A549 (cell line): ENCODE results near the gene DLGAP1. TPM values are rescaled to one million over a fixed set of nuclear protein-coding genes. Genes with fewer than 3 reads are reported as not detected.

Experiments
- ATAC-seq, 2 experiments: fragments of 200-7000 bp in 1 of 2; fragments of >200 bp in 1 of 2; cut with Nextera tagmentation in 1 of 2; cut with Tn5 transposase in 1 of 2; 3 replicates each; pipeline versions ENCODE4 v1.8.0 to v1.9.1; 2018 to 2020; ENCODE audit warnings: mild to moderate bottlenecking in 1 of 2, moderate library complexity in 1 of 2
- CTCF ChIA-PET: fragments of 300-600 bp; sonication (Branson Sonifier 250); formaldehyde crosslinking; extraction: SDS; loops from one replicate; lab custom pipeline; 2021; ENCODE audit warnings: antibody characterized with exemption, inconsistent platforms; lab: Yijun Ruan, JAX
- POLR2A ChIA-PET: fragments of 350-600 bp; formaldehyde crosslinking; extraction: SDS; loops from one replicate; lab custom pipeline; 2021; ENCODE audit warnings: antibody characterized with exemption, inconsistent platforms; lab: Yijun Ruan, JAX
- DNase-seq, 2 experiments: peaks; one replicate each; pipeline versions ENCODE4 v3.0.0 to v3.0.0-alpha.2; 2011 to 2016; ENCODE audit warnings: low read depth in 1 of 2, low spot score in 1 of 2
- FAIRE-seq: peaks from 2 replicates; lab custom pipeline; 2011; peaks lifted over from hg19 to GRCh38; lab: Jason Lieb, UNC
- H3K27ac ChIP-seq, 2 experiments: fragments of >200 bp; sonication (Bioruptor Twin); formaldehyde crosslinking; 3 replicates each; pipeline ENCODE4 v1.5.1; 2016 to 2017
- H3K4me1 ChIP-seq: fragments of >200 bp; sonication (Bioruptor Twin); formaldehyde crosslinking; 3 replicates; pipeline ENCODE4 v1.6.1; 2016
- H3K4me2 ChIP-seq: fragments of >200 bp; sonication (Bioruptor Twin); formaldehyde crosslinking; 3 replicates; pipeline ENCODE4 v1.6.1; 2016
- H3K4me3 ChIP-seq: fragments of >200 bp; sonication (Bioruptor Twin); formaldehyde crosslinking; 3 replicates; pipeline ENCODE4 v1.5.1; 2016
- H3K9me3 ChIP-seq: fragments of >200 bp; sonication (Bioruptor Twin); formaldehyde crosslinking; 3 replicates; pipeline ENCODE4 v1.6.1; 2016
- CEBPB ChIP-seq, 2 experiments: fragments of >200 bp in 1 of 2; sonication (Bioruptor Twin) in 1 of 2; formaldehyde crosslinking in 1 of 2; IDR thresholded peaks; 2 replicates each; pipeline ENCODE4 v1.6.1; 2012 to 2016
- CTCF ChIP-seq: fragments of >200 bp; sonication (Bioruptor Twin); formaldehyde crosslinking; IDR thresholded peaks from 3 replicates; pipeline ENCODE4 v1.5.1; 2016
- EP300 ChIP-seq, 2 experiments: fragments of >200 bp; sonication (Bioruptor Twin); formaldehyde crosslinking; IDR thresholded peaks; 2 replicates in 1 of 2; 3 replicates in 1 of 2; pipeline ENCODE4 v1.6.1; 2016 to 2017
- FOSB ChIP-seq: fragments of 250-450 bp; sonication (Bioruptor Pico); IDR thresholded peaks from 2 replicates; pipeline ENCODE4 v1.5.0; 2020; ENCODE audit warnings: mild to moderate bottlenecking, moderate library complexity
- FOSL2 ChIP-seq, 2 experiments: fragments of 450-650 bp in 1 of 2; fragments of >200 bp in 1 of 2; sonication (Bioruptor Twin) in 1 of 2; formaldehyde crosslinking; IDR thresholded peaks; 2 replicates each; pipeline versions ENCODE4 v1.5.0 to v1.6.1; 2016 to 2020; ENCODE audit warnings: mild to moderate bottlenecking in 1 of 2, moderate library complexity in 1 of 2
- FOXS1 ChIP-seq: fragments of 250-450 bp; sonication (Bioruptor Pico); IDR thresholded peaks from 2 replicates; pipeline ENCODE4 v1.5.0; 2020; ENCODE audit warnings: mild to moderate bottlenecking, moderate library complexity
- GATA3 ChIP-seq: IDR thresholded peaks from 2 replicates; pipeline ENCODE4 v1.6.1; 2012; ENCODE audit warnings: borderline replicate concordance
- HDAC2 ChIP-seq: fragments of 200-600 bp; sonication (generic); IDR thresholded peaks from 2 replicates; pipeline ENCODE4 v1.6.1; 2016
- HOXA7 ChIP-seq: fragments of 250-450 bp; sonication (Bioruptor Pico); IDR thresholded peaks from 2 replicates; pipeline ENCODE4 v1.5.0; 2020; ENCODE audit warnings: mild to moderate bottlenecking, moderate library complexity
- JUNB ChIP-seq: fragments of >200 bp; sonication (Bioruptor Twin); formaldehyde crosslinking; IDR thresholded peaks from 2 replicates; pipeline ENCODE4 v1.6.1; 2016
- MAZ ChIP-seq: fragments of 150-350 bp; IDR thresholded peaks from 2 replicates; pipeline ENCODE4 v1.6.1; 2014; ENCODE audit warnings: antibody characterized with exemption, low read depth, low read length, borderline replicate concordance
- NFE2L2 ChIP-seq: fragments of 150-350 bp; conservative IDR thresholded peaks from 2 replicates; pipeline ENCODE4 v1.6.1; 2014; ENCODE audit warnings: low read length
- PHF8 ChIP-seq: fragments of 200-600 bp; sonication (generic); IDR thresholded peaks from 2 replicates; pipeline ENCODE4 v1.6.1; 2016; ENCODE audit warnings: low read depth, mild to moderate bottlenecking, antibody characterized with exemption, moderate library complexity, borderline replicate concordance
- RAD21 ChIP-seq, 2 experiments: fragments of >200 bp in 1 of 2; sonication (Bioruptor Twin) in 1 of 2; formaldehyde crosslinking in 1 of 2; IDR thresholded peaks in 1 of 2; conservative IDR thresholded peaks in 1 of 2; 2 replicates in 1 of 2; 3 replicates in 1 of 2; pipeline ENCODE4 v1.6.1; 2012 to 2018; ENCODE audit warnings: inconsistent platforms in 1 of 2
- RARB ChIP-seq: fragments of 250-450 bp; sonication (Bioruptor Pico); IDR thresholded peaks from 2 replicates; pipeline ENCODE4 v1.8.0; 2021; ENCODE audit warnings: mild to moderate bottlenecking, moderate library complexity
- RCOR1 ChIP-seq: fragments of 150-350 bp; IDR thresholded peaks from 2 replicates; pipeline ENCODE4 v1.6.1; 2014; ENCODE audit warnings: antibody characterized with exemption, low read length, low read depth
- TFCP2L1 ChIP-seq: fragments of 250-450 bp; sonication (Bioruptor Pico); IDR thresholded peaks from 2 replicates; pipeline ENCODE4 v1.5.0; 2021; ENCODE audit warnings: mild to moderate bottlenecking
- ZFP36 ChIP-seq: fragments of 450-650 bp; IDR thresholded peaks from 2 replicates; pipeline ENCODE4 v1.6.1; 2014; ENCODE audit warnings: borderline replicate concordance; ENCODE audit not compliant: partially characterized antibody
- ZNF302 ChIP-seq: fragments of 250-450 bp; sonication (Bioruptor Pico); IDR thresholded peaks from 2 replicates; pipeline ENCODE4 v1.9.0; 2021; ENCODE audit warnings: inconsistent platforms, mild to moderate bottlenecking, moderate library complexity
- ZSCAN20 ChIP-seq: fragments of 250-450 bp; sonication (Bioruptor Pico); IDR thresholded peaks from 2 replicates; pipeline ENCODE4 v1.8.0; 2022; ENCODE audit warnings: mild to moderate bottlenecking, moderate library complexity
- WGBS: methylation state at CpG from one replicate; pipeline ENCODE4 v1.1.6; 2017; ENCODE audit errors: missing lambda C conversion rate; 5-methylcytosine and 5-hydroxymethylcytosine counted together
- polyA plus RNA-seq, 4 experiments: library from polyadenylated mRNA; depleted of rRNA in 3 of 4; stranded (reverse); fragments of >200 nt; fragmentation: RNase III in 1 of 4; extraction: RNeasy Plus Mini Kit Qiagen cat#74134 plus additional on column Dnase treatment in 1 of 4; gene quantifications; 2 replicates in 3 of 4; 3 replicates in 1 of 4; pipeline ENCODE4 v1.2.3, GENCODE V29; 2011 to 2017
- TF ChIP-seq, protein P1 (sequence below): fragments of >200 bp; sonication (Bioruptor Twin); formaldehyde crosslinking; IDR thresholded peaks from 3 replicates; pipeline ENCODE4 v1.6.1; 2016

Gene DLGAP1
- polyA plus RNA-seq, 2 of the 4 experiments (the other 2 are of a cell fraction): 0.04 to 0.12 TPM

DNA sequence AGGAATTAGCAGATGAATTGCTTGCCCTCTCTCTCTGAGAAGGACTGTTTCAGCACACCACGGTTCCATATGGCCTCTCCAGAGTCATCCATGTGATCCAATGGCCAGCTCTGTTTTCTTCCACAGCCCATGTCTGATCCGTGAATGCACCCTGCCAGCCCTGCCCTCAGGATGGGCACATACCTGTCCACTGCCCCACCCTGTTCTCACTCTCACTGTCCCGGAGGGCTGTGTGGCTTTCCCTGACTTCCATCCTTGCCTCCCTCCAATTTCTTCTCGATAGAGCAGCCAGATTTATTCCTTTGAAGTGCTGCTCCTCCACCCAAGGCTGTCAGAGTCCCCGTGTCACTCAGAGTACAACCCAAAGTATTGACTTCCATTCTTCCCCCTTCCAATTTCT, 662.0 kb downstream of the DLGAP1 start:
- ChIA-PET POLR2A (no interaction called here), CTCF (interaction anchor here (0.9 to 1.1 kb wide), 2 partner anchors 13 to 16 kb away, joined by 3 to 4 read pairs; no protein-coding TSS in a partner anchor)
- no peak for FAIRE-seq
- Histone ChIP-seq H3K9me3 (no peaks in the 10 kb centered on the region), H3K27ac (peak overlapping the region; percentile 68 to 83), H3K4me3 (no peak overlapping the region)
- TF ChIP-seq PHF8 (no peak), MAZ (no peak), RCOR1 (no peak), ZFP36 (no peak), GATA3 (no peak), CEBPB (IDR thresholded peaks at IDR 0.05) (no peak), HDAC2 (no peak), RAD21 (conservative IDR thresholded peaks at IDR 0.05 in 1 of 2, IDR thresholded peaks at IDR 0.05 in 1 of 2) (no peak), ZSCAN20 (CRISPR knock-in tag) (no peak), JUNB (no peak), RARB (CRISPR knock-in tag) (no peak), ZNF302 (CRISPR knock-in tag) (no peak), TFCP2L1 (CRISPR knock-in tag) (no peak), CTCF (no peak)
- TF ChIP-seq, protein P1, sequence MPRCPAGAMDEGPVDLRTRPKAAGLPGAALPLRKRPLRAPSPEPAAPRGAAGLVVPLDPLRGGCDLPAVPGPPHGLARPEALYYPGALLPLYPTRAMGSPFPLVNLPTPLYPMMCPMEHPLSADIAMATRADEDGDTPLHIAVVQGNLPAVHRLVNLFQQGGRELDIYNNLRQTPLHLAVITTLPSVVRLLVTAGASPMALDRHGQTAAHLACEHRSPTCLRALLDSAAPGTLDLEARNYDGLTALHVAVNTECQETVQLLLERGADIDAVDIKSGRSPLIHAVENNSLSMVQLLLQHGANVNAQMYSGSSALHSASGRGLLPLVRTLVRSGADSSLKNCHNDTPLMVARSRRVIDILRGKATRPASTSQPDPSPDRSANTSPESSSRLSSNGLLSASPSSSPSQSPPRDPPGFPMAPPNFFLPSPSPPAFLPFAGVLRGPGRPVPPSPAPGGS: no peak
- TF ChIP-seq, all 56 proteins: peak for 0
- 65% methylated on average over 5 of the region's 5 CpGs for WGBS
- H3K4me2 ChIP-seq: no peak overlapping the region
- H3K4me1 ChIP-seq: peaks cover 19% of the 10 kb centered on the region; the same call in 1 of the 3 replicates
- ATAC-seq (no peak), DNase-seq (no peak)

DNA sequence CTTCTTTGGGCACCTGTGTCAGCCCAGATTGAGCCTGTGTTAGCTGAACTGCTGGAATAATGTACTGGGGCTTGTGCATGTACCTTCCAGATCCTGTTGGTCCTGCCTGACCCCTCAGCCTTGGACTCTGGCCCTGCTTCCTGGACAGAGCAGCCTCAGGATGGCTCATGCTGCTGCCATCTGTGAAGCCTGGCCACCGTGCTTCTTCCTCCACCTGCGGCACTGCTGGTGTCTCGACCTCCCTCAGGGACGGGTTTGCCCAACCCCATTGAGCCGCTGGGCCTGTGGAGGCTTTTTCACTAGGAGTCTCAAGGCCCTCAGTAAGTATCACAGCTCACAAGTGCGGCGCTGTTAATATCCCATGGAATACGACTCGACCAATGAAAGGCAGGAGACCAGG, 662.4 kb downstream of the DLGAP1 start:
- ATAC-seq (no peak), DNase-seq (no peak), FAIRE-seq (no peak)
- CTCF ChIA-PET: interaction anchor here (0.8 to 1.1 kb wide), 3 partner anchors 13 to 202 kb away, joined by 3 to 4 read pairs (median 3); no protein-coding TSS in a partner anchor
- Histone ChIP-seq H3K9me3 (no peaks in the 10 kb centered on the region), H3K4me3 (no peak overlapping the region), H3K4me2 (no peak overlapping the region), H3K4me1 (peaks cover 23% of the 10 kb centered on the region; the same call in 1 of the 3 replicates), H3K27ac (peak overlapping the region in 1 of 2 experiments; percentile 83; a peak in 4 of 6 replicates)
- WGBS: 90% methylated on average over 9 of the region's 9 CpGs
- TF ChIP-seq CTCF (no peak), ZNF302 (CRISPR knock-in tag) (no peak), TFCP2L1 (CRISPR knock-in tag) (no peak), JUNB (no peak), NFE2L2 (no peak), EP300 (IDR thresholded peaks at IDR 0.05) (no peak), FOXS1 (CRISPR knock-in tag) (no peak), PHF8 (no peak), FOSL2 (IDR thresholded peaks at IDR 0.05) (no peak), FOSL2 (CRISPR knock-in tag; IDR thresholded peaks at IDR 0.05) (no peak), HOXA7 (no peak), FOSB (CRISPR knock-in tag) (no peak)
- POLR2A ChIA-PET: no interaction called here
